Stimulated activated CD4-positive, alpha-beta T cell treated with anti-CD3 and anti-CD28 coated beads, TNF-alpha, amount 100 ng/mL, for 1 hour (primary cell): ENCODE results near the gene CD44.

Experiments
- DNase-seq, 3 donors: peaks; one replicate each; pipeline ENCODE4 v3.0.0-alpha.2; 2020; ENCODE audit warnings: low read depth in 3 of 3, low spot score in 1 of 3

CD44 gene

GRCh38 chr11:35173616-35174566 lies 34.9 kb downstream of the CD44 start:
- DNase-seq: no peak

- DNase-seq: no peak
Measured at GRCh38 chr11:35174666-35175065, 35.7 kb downstream of the CD44 start.

- no peak for DNase-seq
Measured at GRCh38 chr11:35177370-35177769, 38.4 kb downstream of the CD44 start.

GRCh38 chr11:35178067-35178805 lies 39.3 kb downstream of the CD44 start:
- no peak for DNase-seq

- DNase-seq: no peak
Measured at GRCh38 chr11:35178873-35179272, 39.9 kb downstream of the CD44 start.

- DNase-seq: no peak
Measured at GRCh38 chr11:35179466-35180135, 40.6 kb downstream of the CD44 start.

GRCh38 chr11:35180317-35181233 lies 41.6 kb downstream of the CD44 start:
- no peak for DNase-seq

- no peak for DNase-seq
Measured at GRCh38 chr11:35182317-35182939, 43.5 kb downstream of the CD44 start.

GRCh38 chr11:35183326-35183925 lies 44.5 kb downstream of the CD44 start:
- DNase-seq: no peak

- DNase-seq: no peak
Measured at GRCh38 chr11:35185696-35186095, 46.7 kb downstream of the CD44 start.

- DNase-seq: no peak
Measured at GRCh38 chr11:35187996-35188395, 49.0 kb downstream of the CD44 start.

- DNase-seq: no peak
Measured at GRCh38 chr11:35190804-35191348, 51.9 kb downstream of the CD44 start.

GRCh38 chr11:35192347-35192746 lies 53.4 kb downstream of the CD44 start:
- no peak for DNase-seq

GRCh38 chr11:35193767-35194166 lies 54.8 kb downstream of the CD44 start:
- no peak for DNase-seq

- no peak for DNase-seq
Measured at GRCh38 chr11:35197292-35197691, 58.3 kb downstream of the CD44 start.

GRCh38 chr11:35200811-35201341 lies 61.9 kb downstream of the CD44 start:
- DNase-seq: no peak

GRCh38 chr11:35204614-35205013 lies 65.6 kb downstream of the CD44 start:
- no peak for DNase-seq

- DNase-seq: no peak
Measured at GRCh38 chr11:35206616-35207015, 67.6 kb downstream of the CD44 start.
